ENCODE measurements around the gene CHTOP.

The CHTOP gene

GRCh38 chr1:153612111-153612754 lies 21.6 kb upstream of the CHTOP start:
- DNase-seq (ENCODE audit: extremely low spot score, insufficient read length, low read depth) (no peak), FAIRE-seq (no peak)

GRCh38 chr1:153612755-153613331 lies 21.0 kb upstream of the CHTOP start, which contains the start of gene S100A16:
S100A16 (minus strand) TSS chr1:153613137; CDS start chr1:153608151, 4,986 bp downstream.
- no peak for DNase-seq (ENCODE audit: extremely low spot score, insufficient read length, low read depth)
- no peak for FAIRE-seq

- no peak for FAIRE-seq
Observed at GRCh38 chr1:153613406-153613805, 20.5 kb upstream of the CHTOP start.

GRCh38 chr1:153614189-153614900 lies 19.5 kb upstream of the CHTOP start:
- DNase-seq (ENCODE audit: extremely low spot score, insufficient read length, low read depth) (no peak), FAIRE-seq (no peak)

More at GRCh38 chr1:153613406-153613805, 20.5 kb upstream of the CHTOP start:
- no peak for DNase-seq (ENCODE audit: extremely low spot score, insufficient read length, low read depth)

DNA sequence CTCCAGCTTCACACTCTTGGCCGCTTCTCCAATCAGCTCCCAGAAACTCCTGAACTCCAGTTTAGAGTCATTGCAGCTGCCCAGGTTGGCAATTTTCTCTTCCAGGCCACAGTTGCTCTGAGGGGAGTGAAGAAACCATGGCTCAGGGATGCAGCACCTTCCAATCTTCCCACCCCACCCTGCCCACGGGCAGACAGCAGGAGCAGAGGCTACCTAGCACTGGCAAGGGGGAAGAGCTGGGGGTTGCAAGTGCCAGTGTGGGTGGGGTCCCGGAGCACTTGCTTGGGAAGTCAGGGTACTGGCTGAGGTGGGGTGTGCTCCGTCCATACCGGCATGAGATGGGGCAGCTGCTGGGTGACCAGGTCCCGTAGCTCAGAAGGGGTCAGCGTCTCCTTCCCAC lies 19.0 kb upstream of the CHTOP start:
- no peak for FAIRE-seq
- no peak for DNase-seq (ENCODE audit: extremely low spot score, insufficient read length, low read depth)

- DNase-seq (ENCODE audit: extremely low spot score, insufficient read length, low read depth) (no peak), FAIRE-seq (no peak)
Observed at GRCh38 chr1:153615406-153615805, 18.5 kb upstream of the CHTOP start.

DNA sequence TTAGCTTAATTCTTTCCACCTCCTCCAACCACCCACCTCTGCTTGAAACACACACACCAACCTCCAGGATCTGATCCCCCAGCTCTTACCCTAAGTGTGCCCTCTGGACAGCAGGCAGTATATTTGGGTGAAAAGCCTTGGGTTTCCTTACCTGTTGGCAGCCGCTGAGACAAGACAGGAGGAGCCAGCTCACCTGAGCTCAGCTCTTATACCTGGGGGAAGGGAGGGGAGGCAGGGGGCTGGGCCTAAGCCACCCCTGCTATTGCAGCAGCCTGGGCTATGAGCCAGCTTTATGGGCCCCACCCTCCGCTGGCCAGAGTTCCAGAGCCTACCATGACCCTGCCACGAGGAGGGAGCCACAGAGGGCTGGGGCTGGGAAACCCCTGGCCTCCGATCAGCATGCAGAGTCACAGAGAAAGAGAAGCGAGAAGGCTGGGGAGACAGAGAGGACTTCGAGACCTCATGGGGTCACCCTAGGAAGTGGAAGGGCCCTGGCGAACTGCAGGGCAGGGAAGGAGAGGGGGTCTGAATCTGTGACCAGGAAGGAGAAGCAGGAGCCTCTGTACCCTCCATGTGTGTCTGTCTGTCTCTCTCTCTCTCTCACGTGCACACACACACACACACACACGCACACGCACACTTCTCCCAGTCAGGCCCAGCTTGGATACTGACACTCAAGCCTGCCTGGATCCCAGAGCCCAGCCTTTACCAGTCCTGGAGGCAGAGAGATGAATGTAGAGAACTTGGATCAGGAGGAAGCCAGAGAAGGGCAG lies 17.5 kb upstream of the CHTOP start, which contains the start of gene S100A14:
Gene S100A14 (minus strand): TSS at position 182 of the 773 bp plus-strand sequence. CDS start 467 bp downstream, outside the sequence.
- DNase-seq (ENCODE audit: extremely low spot score, insufficient read length, low read depth), result no peak
- FAIRE-seq, result no peak

GRCh38 chr1:153616917-153617311 lies 17.0 kb upstream of the CHTOP start:
- FAIRE-seq, result no peak

GRCh38 chr1:153617663-153618062 lies 16.2 kb upstream of the CHTOP start:
- FAIRE-seq (peak; percentile 75), DNase-seq (ENCODE audit: extremely low spot score, insufficient read length, low read depth) (peak; percentile 58)

More at GRCh38 chr1:153616917-153617311, 17.0 kb upstream of the CHTOP start:
- no peak for DNase-seq (ENCODE audit: extremely low spot score, insufficient read length, low read depth)

- DNase-seq (ENCODE audit: extremely low spot score, insufficient read length, low read depth), result no peak
- FAIRE-seq, result no peak
Observed at GRCh38 chr1:153619171-153619570, 14.7 kb upstream of the CHTOP start.

DNA sequence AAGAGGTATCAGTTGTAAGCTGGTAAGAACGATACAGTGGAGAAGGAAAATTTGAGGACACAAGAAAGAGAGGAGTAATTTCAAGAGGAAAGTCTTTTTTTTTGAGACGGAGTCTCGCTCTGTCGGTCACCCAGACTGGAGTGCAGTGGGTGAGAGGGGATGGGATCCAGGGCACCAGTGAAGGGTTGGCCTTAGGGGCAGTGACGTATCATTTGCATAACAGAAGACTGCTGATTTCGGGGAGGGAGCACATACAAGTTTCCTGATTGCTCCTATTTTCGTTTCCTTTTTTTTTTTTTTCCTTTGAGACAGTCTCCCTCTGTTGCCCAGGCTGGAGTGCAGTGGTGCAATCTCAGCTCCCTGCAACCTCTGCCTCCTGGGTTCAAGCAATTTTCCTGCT lies 10.8 kb upstream of the CHTOP start:
- FAIRE-seq, result no peak
- DNase-seq (ENCODE audit: extremely low spot score, insufficient read length, low read depth), result no peak

DNA sequence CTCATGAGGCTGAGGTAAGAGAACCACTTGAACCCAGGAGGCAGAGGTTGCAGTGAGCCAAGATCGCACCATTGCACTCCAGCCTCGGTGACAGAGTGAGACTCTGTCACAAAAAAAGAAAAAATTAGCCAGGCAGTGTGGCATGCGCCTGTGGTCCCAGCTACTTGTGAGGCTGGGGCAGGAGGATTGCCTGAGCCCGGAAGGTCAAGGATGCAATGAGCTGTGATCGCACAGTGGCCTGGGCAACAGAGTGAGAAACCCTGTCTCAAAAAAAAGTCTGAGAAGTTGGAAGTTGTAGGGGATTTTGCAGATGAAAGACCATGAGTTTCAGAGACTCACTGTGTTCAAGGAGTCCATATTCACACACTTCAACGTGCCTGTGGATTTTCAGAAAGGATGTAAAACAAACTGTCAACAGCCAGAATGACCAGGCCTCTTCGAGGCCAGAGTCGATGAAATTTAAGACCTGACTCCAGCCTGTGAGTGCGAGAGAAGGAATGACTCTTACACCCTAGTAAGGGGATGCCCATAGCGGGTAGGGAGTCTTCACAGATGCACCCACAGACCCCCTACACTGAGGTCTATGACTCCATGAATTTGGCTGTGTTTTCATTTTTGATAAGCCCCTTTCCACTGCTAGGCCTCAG lies 8.8 kb upstream of the CHTOP start:
- FAIRE-seq (no peak), DNase-seq (ENCODE audit: extremely low spot score, insufficient read length, low read depth) (no peak)

GRCh38 chr1:153626477-153626903 lies 7.4 kb upstream of the CHTOP start:
- DNase-seq (ENCODE audit: extremely low spot score, insufficient read length, low read depth), result no peak
- FAIRE-seq, result no peak

DNA sequence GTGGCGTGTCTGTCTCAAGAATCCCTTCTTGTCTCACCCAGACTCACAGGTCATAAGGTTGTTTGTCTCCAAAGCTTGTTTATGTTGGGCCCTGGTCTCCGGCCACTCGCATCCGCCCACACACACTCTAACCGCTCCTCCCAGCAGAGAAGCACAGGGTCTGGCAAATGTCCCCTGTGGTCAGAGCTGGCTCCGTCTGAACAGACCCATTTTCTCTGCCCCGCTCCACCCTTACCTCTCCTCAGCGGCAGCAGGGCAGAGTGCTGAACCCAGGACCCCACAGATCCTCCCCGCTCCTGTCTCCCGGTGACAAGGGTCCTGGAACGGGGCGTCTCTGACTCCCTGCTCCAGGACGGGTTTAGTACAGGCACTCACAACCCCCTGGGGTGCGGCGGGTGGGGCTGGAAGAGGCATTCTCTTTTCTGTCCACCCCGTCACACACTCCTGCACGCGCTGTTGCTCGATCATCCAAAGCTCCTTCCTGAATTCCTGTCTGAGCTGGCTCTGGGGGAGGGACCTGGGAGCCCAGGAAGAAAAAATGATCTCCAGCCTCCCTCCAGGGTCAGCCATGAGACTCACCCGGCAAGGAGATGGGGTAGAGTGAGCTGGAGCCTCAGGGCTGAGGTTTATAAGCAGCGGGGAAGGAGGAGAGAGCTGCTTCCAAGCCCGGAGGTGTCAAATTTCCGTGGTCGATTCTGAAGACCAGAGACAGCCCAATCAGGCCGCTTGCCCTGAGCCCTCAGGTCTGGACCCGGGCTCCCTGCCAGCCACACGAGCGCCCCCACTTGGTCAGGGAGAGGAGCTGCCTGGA lies 6.8 kb upstream of the CHTOP start, which contains the start of gene S100A13:
Gene S100A13 (minus strand): TSS at position 602 of the 811 bp plus-strand sequence. CDS start 1,033 bp downstream, outside the sequence.
- no peak for FAIRE-seq
- DNase-seq (ENCODE audit: extremely low spot score, insufficient read length, low read depth), result no peak

DNA sequence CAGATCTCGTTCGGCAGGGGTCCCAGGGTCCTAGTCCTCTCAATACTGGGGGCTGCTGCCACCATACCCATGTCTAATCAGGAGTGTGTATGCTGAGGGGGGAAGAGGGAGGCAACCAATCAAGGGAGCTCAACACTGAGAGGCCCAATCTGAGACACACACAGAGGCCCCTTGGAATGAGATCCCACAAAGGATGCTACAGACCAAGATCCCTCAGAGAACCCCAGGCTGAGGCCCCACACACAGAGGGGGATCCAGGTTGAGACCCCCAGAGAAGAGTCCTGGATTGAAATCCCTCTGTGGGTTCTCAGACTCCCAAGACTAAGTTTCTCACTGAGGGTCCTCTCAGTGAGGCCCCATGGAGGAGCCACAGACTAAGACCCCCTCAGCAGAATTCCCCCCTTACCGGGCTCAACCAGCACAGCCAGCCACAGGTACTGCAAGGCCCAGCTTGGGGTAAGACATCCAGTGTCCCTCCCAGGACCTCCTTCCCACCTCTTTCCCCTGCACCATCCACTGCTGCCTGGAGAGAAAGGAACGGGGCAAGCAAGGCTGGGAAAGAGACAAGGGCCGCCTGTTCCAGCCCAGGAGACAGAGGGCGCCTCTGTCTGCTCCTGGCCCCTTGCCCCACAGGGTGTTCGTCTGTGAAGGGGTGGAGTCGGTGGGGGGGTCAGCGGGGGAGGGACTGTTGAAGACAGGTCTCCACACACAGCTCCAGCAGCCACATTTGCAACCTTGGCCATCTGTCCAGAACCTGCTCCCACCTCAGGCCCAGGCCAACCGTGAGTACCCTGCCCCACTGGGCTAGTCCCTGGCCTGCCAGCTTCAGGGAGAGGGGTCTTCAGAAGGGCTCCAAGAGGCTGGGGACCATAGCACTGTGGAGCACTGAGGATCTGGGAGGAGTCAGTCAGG lies 5.9 kb upstream of the CHTOP start, which contains the start of gene S100A1:
Gene S100A1 (plus strand): TSS at position 720 of the 912 bp plus-strand sequence. CDS start 2,088 bp downstream, outside the sequence.
- FAIRE-seq, result no peak

DNA sequence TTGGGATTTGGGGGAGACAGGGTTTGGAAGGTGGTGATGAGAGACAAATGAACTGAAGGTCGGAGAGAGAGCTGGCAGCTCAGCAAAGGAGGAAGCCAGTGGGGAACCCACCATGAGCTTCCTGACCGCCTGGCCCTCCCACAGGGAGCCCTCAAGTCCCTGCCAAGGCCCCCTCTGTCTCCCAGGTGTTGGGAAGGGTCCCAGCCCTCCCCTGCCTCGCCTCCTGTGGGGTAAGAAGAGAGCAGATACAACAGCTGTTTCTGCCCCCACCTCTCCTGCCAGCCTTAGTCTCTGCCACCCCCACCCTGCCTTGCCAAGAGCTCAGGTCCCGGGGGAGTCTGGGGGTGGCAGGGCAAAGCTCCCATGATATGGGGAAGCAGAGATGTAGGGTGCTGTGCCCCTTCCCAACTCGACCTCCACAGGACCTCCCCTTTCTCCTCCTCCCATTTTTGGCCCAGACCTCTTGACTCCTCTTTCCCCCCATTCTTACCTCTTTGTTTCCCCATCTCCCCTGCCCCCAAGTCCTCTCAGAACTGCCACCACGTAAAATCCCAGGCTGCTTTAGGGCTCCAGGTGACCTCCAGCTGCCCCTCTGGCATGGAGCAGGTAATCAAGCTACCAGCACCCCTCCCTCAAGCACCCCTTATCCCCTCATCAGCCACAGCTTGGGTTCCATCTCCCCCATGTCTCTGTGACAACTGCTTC lies 5.1 kb upstream of the CHTOP start:
- DNase-seq (ENCODE audit: extremely low spot score, insufficient read length, low read depth) (no peak), FAIRE-seq (no peak)

More for the DNA sequence above, 5.9 kb upstream of the CHTOP start, which contains the start of gene S100A1:
- DNase-seq (ENCODE audit: extremely low spot score, insufficient read length, low read depth), result no peak

GRCh38 chr1:153629343-153629665 lies 4.6 kb upstream of the CHTOP start:
- FAIRE-seq (no peak), DNase-seq (ENCODE audit: extremely low spot score, insufficient read length, low read depth) (no peak)

Measured in GM18507 (cell line).